Spleen (tissue), 11 donors: ENCODE data around the gene SCGB2B2. TPM values are rescaled to one million over a fixed set of nuclear protein-coding genes. Genes with fewer than 3 reads are reported as not detected.

Experiments
- DNase-seq: peaks from one replicate; pipeline ENCODE4 v3.0.0-alpha.2; 2020
- H3K27ac ChIP-seq, 8 donors: fragments of 200-600 bp; sonication (generic) in 7 of 8; 1 replicate in 4 of 8; 2 replicates in 4 of 8; pipeline versions ENCODE4 v1.5.0 to v1.8.0; 2016 to 2021; ENCODE audit warnings: inconsistent platforms in 4 of 8, mild to moderate bottlenecking in 4 of 8, moderate library complexity in 1 of 8
- H3K27me3 ChIP-seq, 7 donors: fragments of 200-600 bp; sonication (generic) in 6 of 7; replicated peaks in 1 of 7; 1 replicate in 4 of 7; 2 replicates in 3 of 7; pipeline versions ENCODE4 v1.5.0 to v1.8.0; 2016 to 2021; ENCODE audit warnings: inconsistent platforms in 3 of 7, mild to moderate bottlenecking in 1 of 7
- H3K36me3 ChIP-seq, 6 donors: fragments of 200-600 bp; sonication (generic) in 5 of 6; 1 replicate in 4 of 6; 2 replicates in 2 of 6; pipeline versions ENCODE4 v1.5.0 to v1.8.0; 2016 to 2021; ENCODE audit warnings: inconsistent platforms in 2 of 6
- H3K4me1 ChIP-seq, 6 donors: fragments of 200-600 bp; sonication (generic) in 5 of 6; 1 replicate in 3 of 6; 2 replicates in 3 of 6; pipeline versions ENCODE4 v1.5.0 to v1.8.0; 2016 to 2021; ENCODE audit warnings: inconsistent platforms in 3 of 6
- H3K4me3 ChIP-seq, 8 donors: fragments of 200-600 bp; sonication (generic) in 7 of 8; 1 replicate in 4 of 8; 2 replicates in 4 of 8; pipeline versions ENCODE4 v1.5.0 to v1.8.0; 2016 to 2021; ENCODE audit warnings: inconsistent platforms in 4 of 8, mild to moderate bottlenecking in 4 of 8, moderate library complexity in 2 of 8
- H3K9me3 ChIP-seq, 8 donors: fragments of 200-600 bp; sonication (generic) in 7 of 8; 1 replicate in 4 of 8; 2 replicates in 4 of 8; pipeline versions ENCODE4 v1.5.0 to v1.8.0; 2016 to 2021; ENCODE audit warnings: inconsistent platforms in 4 of 8
- CTCF ChIP-seq, 11 experiments: fragments of 200-600 bp in 7 of 11; fragments of 450-650 bp in 4 of 11; sonication (generic) in 4 of 11; IDR thresholded peaks in 8 of 11; conservative IDR thresholded peaks in 3 of 11; 1 replicate in 7 of 11; 2 replicates in 4 of 11; pipeline versions ENCODE4 v1.4.0 to v1.8.0; 2016 to 2021; ENCODE audit warnings: antibody characterized with exemption in 11 of 11, inconsistent platforms in 4 of 11, mild to moderate bottlenecking in 1 of 11
- POLR2A ChIP-seq, 3 donors: fragments of 450-650 bp; IDR thresholded peaks; one replicate each; pipeline ENCODE4 v1.5.1; 2017; ENCODE audit warnings: antibody characterized with exemption in 3 of 3, mild to moderate bottlenecking in 1 of 3
- POLR2AphosphoS5 ChIP-seq, 3 donors: sonication (generic); formaldehyde crosslinking; IDR thresholded peaks; one replicate each; pipeline ENCODE4 v1.5.1; 2017; ENCODE audit warnings: antibody characterized with exemption in 3 of 3
- WGBS, 5 donors: extraction: QIAGEN DNeasy Blood & Tissue Kit in 3 of 5; methylation state at CpG; one replicate each; pipeline versions ENCODE4 v1.1.5 to v1.1.7; 2013 to 2018; 5-methylcytosine and 5-hydroxymethylcytosine counted together
- intact Hi-C: fragments of 100-400 bp; cut with DNase I; formaldehyde crosslinking; loops from one replicate; pipeline ENCODE4 v1.15.0; 2023; ENCODE audit warnings: low total_unique reads
- polyA plus RNA-seq, 3 donors: library from polyadenylated mRNA; stranded (reverse); fragments of 200-250 nt; gene quantifications; one replicate each; pipeline ENCODE4 v1.2.1, GENCODE V29; 2013
- total RNA-seq, 7 donors: library from RNA; depleted of rRNA in 3 of 7; stranded (reverse); fragments of >200 nt in 3 of 7; fragmentation: NEBNext Ultra II Directional in 4 of 7; extraction: Animal tissue kit (Norgen Biotek cat#: 25700) in 4 of 7; gene quantifications; one replicate each; pipeline versions ENCODE4 v1.1.0 to v1.2.1, GENCODE V29; 2016 to 2021
- donor health status: healthy with polysubstance abuse.
- donor health status: DM: no; HTN: no; CAD: no; lungs with moderate emphysema.
- donor health status: DM: no; HTN: no; CAD: no.
- donor health status: Bipolar disorder and iron deficiency.
- donor health status: healthy.
- donor health status: DM: no; HTN: no; CAD: no.
- donor health status: DM: yes; HTN: yes; CAD: no.

Gene SCGB2B2
- total and polyA plus RNA-seq, 10 donors: 0.13 to 1.9 (median 1.1) TPM; not detected in 1

DNA sequence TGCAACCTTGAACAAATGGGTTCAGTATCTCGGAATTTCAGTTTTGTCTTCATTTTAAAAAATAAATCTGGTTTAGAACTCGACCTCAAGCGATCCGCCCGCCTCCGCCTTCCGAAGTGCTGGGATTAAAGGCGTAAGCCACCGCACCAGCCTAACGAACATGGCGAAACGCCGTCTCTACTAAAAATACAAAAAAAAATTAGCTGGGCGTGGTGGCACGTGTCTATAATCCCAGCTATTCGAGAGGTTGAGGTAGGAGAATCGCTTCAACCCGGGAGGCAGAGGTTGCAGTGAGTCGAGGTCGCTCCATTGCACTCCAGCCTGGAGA lies 1.1 kb upstream of the SCGB2B2 start:
- Histone ChIP-seq H3K4me1 (peaks cover 6 to 34% (median 26%) of the 10 kb centered on the region in 6 donors), H3K9me3 (peaks cover 4 to 56% (median 39%) of the 10 kb centered on the region in 8 donors), H3K36me3 (peaks cover 15 to 45% (median 40%) of the 10 kb centered on the region in 6 donors), H3K4me3 (peak overlapping the region; percentile 58 to 88 (median 70)), H3K27ac (peak overlapping the region; percentile 92 to 99 (median 96)), H3K27me3 (no peaks in the 10 kb centered on the region)
- DNase-seq: no peak
- TF ChIP-seq POLR2A (IDR thresholded peaks at IDR 0.05) (no peak), CTCF (IDR thresholded peaks at IDR 0.05 in 8 of 11, conservative IDR thresholded peaks at IDR 0.05 in 3 of 11) (peak in 1 of 11 experiments; percentile 4)
- WGBS, 5 donors: 3 to 13% (median 6%) methylated on average over 20 of the region's 20 CpGs
- intact Hi-C loops: loop anchor here (10.0 kb wide), 1 partner anchor 57 kb away; the partner anchor contains the start of gene ZNF181

- intact Hi-C loops: loop anchor here (10.0 kb wide), 1 partner anchor 57 kb away; the partner anchor contains the start of gene ZNF181
- Histone ChIP-seq H3K27me3 (no peaks in the 10 kb centered on the region), H3K27ac (peak within 1 kb of the TSS; percentile 92 to 99 (median 96)), H3K9me3 (peaks cover 4 to 50% (median 34%) of the 10 kb centered on the region in 8 donors), H3K4me1 (peaks cover 6 to 34% (median 26%) of the 10 kb centered on the region in 6 donors), H3K36me3 (peaks cover 12 to 40% (median 35%) of the 10 kb centered on the region in 6 donors), H3K4me3 (peak within 1 kb of the TSS; percentile 58 to 88 (median 70))
- TF ChIP-seq CTCF (IDR thresholded peaks at IDR 0.05 in 8 of 11, conservative IDR thresholded peaks at IDR 0.05 in 3 of 11) (peak in 3 of 11 experiments; percentile 29 to 35 (median 34)), POLR2AphosphoS5 (IDR thresholded peaks at IDR 0.05) (peak; percentile 93 to 95 (median 94)), POLR2A (IDR thresholded peaks at IDR 0.05) (peak in 1 of 3 donors; percentile 25)
- WGBS, 5 donors: 0 to 1% (median 0%) methylated on average over 42 to 74 of the region's 74 CpGs
- DNase-seq: peak; percentile 98
Observed at GRCh38 chr19:34677386-34678084, 576 bp upstream of the SCGB2B2 start, which contains the start of gene ZNF302. ZNF302 (plus strand) TSS chr19:34677678; CDS start chr19:34678805, 1,127 bp downstream.

DNA sequence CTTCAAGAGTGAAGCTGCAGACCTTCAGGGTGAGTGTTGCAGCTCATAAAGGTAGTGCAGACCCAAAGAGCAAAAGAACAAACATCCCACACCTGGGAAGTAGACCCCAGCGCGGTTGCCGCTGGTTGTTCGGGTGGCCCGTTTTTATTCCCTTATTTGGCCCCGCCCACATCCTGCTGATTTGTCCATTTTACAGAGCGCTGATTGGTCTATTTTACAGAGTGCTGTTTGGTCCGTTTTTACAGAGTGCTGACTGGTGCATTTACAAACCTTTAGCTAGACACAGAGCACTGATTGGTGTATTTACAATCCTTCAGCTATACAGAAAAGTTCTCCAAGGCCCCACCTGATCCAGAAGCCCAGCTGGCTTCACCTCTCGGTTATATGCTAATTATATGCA lies 1.0 kb downstream of the SCGB2B2 start:
- Histone ChIP-seq H3K36me3 (peaks cover 4 to 24% (median 19%) of the 10 kb centered on the region in 6 donors), H3K27me3 (no peaks in the 10 kb centered on the region), H3K4me1 (peaks cover 6 to 34% (median 26%) of the 10 kb centered on the region in 6 donors), H3K4me3 (peak overlapping the region in 1 of 8 donors; percentile 88), H3K27ac (no peak overlapping the region), H3K9me3 (peaks cover 0 to 34% (median 18%) of the 10 kb centered on the region in 8 donors)
- WGBS, 5 donors: 93 to 97% (median 94%) methylated on average over 9 of the region's 9 CpGs
- DNase-seq: no peak
- intact Hi-C loops: loop anchor here (10.0 kb wide), 1 partner anchor 59 kb away; the partner anchor contains the start of gene ZNF181
- no peak for TF ChIP-seq POLR2AphosphoS5 (IDR thresholded peaks at IDR 0.05)

DNA sequence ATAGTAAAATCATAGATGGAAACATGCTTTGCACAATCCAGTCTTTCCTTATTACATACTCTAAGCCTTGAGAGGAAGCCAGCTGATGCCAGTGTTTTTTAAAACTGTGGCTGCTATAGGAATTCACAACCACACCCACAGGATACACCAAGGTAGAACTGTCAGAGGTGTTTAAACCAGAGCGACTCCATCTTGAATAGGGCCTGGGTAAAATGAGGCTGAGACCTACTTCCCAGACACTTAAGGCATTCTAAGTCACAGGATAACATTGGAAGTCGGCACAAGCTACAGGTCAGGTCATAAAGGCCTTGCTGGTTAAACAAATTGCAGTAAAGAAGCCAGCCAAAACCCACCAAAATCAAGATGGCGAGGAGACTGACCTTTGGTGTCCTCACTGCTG lies 1.7 kb downstream of the SCGB2B2 start:
- no peak overlapping the region for H3K4me3 ChIP-seq
- intact Hi-C loops: loop anchor here (10.0 kb wide), 1 partner anchor 60 kb away; the partner anchor contains the start of gene ZNF181
- WGBS, 5 donors: 92 to 97% (median 94%) methylated on average over 3 of the region's 3 CpGs

More for the DNA sequence above, 1.7 kb downstream of the SCGB2B2 start:
- TF ChIP-seq POLR2AphosphoS5 (IDR thresholded peaks at IDR 0.05): no peak
- no peak for TF ChIP-seq CTCF (IDR thresholded peaks at IDR 0.05 in 8 of 11, conservative IDR thresholded peaks at IDR 0.05 in 3 of 11)
- TF ChIP-seq POLR2A (IDR thresholded peaks at IDR 0.05): no peak
- Histone ChIP-seq H3K9me3 (peaks cover 0 to 28% (median 11%) of the 10 kb centered on the region in 8 donors), H3K27me3 (no peaks in the 10 kb centered on the region), H3K36me3 (peaks cover 4 to 17% (median 13%) of the 10 kb centered on the region in 6 donors), H3K27ac (no peak overlapping the region), H3K4me1 (peaks cover 6 to 34% (median 26%) of the 10 kb centered on the region in 6 donors)
- no peak for DNase-seq
